WERI-Rb-1 (cell line): ENCODE measurements around the gene POU6F2.
A peak's percentile ranks its signal among the peaks of the same experiment; 100 is the strongest.
"Not testable (repeated sequence)": the region's sequence is repeated elsewhere in the genome, so short reads cannot be mapped to it uniquely, and the experiment has no call there.

Source experiments
- DNase-seq: peaks from one replicate; pipeline ENCODE4 v3.0.0-alpha.2; 2020
- H3K27ac ChIP-seq: fragments of 250-450 bp; sonication (Bioruptor Pico); 2 replicates; pipeline ENCODE4 v1.5.1; 2020; ENCODE audit warnings: mild to moderate bottlenecking, moderate library complexity
- H3K27me3 ChIP-seq: fragments of 250-450 bp; sonication (Bioruptor Pico); 2 replicates; pipeline ENCODE4 v1.5.1; 2021; ENCODE audit warnings: mild to moderate bottlenecking, low read depth, moderate library complexity; ENCODE audit not compliant: insufficient read depth, severe bottlenecking
- H3K36me3 ChIP-seq: fragments of 250-450 bp; sonication (Bioruptor Pico); 2 replicates; pipeline ENCODE4 v1.5.1; 2020; ENCODE audit warnings: mild to moderate bottlenecking, moderate library complexity
- H3K4me3 ChIP-seq: 2 replicates; pipeline ENCODE4 v1.5.1; 2011; ENCODE audit warnings: low read depth, mild to moderate bottlenecking, control low read depth, low read length
- H3K9me3 ChIP-seq: fragments of 250-450 bp; sonication (Bioruptor Pico); 2 replicates; pipeline ENCODE4 v1.5.1; 2021; ENCODE audit warnings: mild to moderate bottlenecking, moderate library complexity; ENCODE audit not compliant: severe bottlenecking
- CTCF ChIP-seq: IDR thresholded peaks from 2 replicates; pipeline ENCODE4 v1.5.1; 2011; ENCODE audit warnings: low read depth, mild to moderate bottlenecking, control low read depth, inconsistent platforms, low read length

POU6F2 gene

GRCh38 chr7:39002755-39003154 lies 25.0 kb downstream of the POU6F2 start:
- H3K9me3 ChIP-seq = no peaks in the 10 kb centered on the region
- no peaks in the 10 kb centered on the region for H3K36me3 ChIP-seq
- no peaks in the 10 kb centered on the region for H3K27me3 ChIP-seq
- no peak overlapping the region for H3K4me3 ChIP-seq
- no peak overlapping the region for H3K27ac ChIP-seq
- TF ChIP-seq CTCF = no peak
- no peak for DNase-seq

- no peak overlapping the region for H3K4me3 ChIP-seq
- H3K27ac ChIP-seq = no peak overlapping the region
- no peaks in the 10 kb centered on the region for H3K27me3 ChIP-seq
- no peak for DNase-seq
- no peaks in the 10 kb centered on the region for H3K9me3 ChIP-seq
- H3K36me3 ChIP-seq = no peaks in the 10 kb centered on the region
- no peak for TF ChIP-seq CTCF
These were observed 27.3 kb downstream of the POU6F2 start for GRCh38 chr7:39005036-39005435.

GRCh38 chr7:39005461-39005860 lies 27.8 kb downstream of the POU6F2 start:
- DNase-seq = no peak
- H3K9me3 ChIP-seq = no peaks in the 10 kb centered on the region
- H3K27ac ChIP-seq = no peak overlapping the region
- TF ChIP-seq CTCF = no peak
- H3K36me3 ChIP-seq = no peaks in the 10 kb centered on the region
- no peak overlapping the region for H3K4me3 ChIP-seq
- H3K27me3 ChIP-seq = no peaks in the 10 kb centered on the region

GRCh38 chr7:39013049-39013939 lies 35.6 kb downstream of the POU6F2 start:
- not testable (repeated sequence) for H3K4me3 ChIP-seq, H3K9me3 ChIP-seq, H3K27me3 ChIP-seq, DNase-seq, H3K36me3 ChIP-seq, H3K27ac ChIP-seq

GRCh38 chr7:39016609-39017008 lies 38.9 kb downstream of the POU6F2 start:
- Histone ChIP-seq H3K36me3 (no peaks in the 10 kb centered on the region), H3K27me3 (no peaks in the 10 kb centered on the region), H3K4me3 (no peak overlapping the region), H3K27ac (no peak overlapping the region), H3K9me3 (no peaks in the 10 kb centered on the region)
- DNase-seq = no peak
- no peak for TF ChIP-seq CTCF

- Histone ChIP-seq H3K36me3 (no peaks in the 10 kb centered on the region), H3K4me3 (no peak overlapping the region), H3K9me3 (no peaks in the 10 kb centered on the region), H3K27ac (no peak overlapping the region), H3K27me3 (no peaks in the 10 kb centered on the region)
- DNase-seq = peak; percentile 23
- no peak for TF ChIP-seq CTCF
These were observed 39.7 kb downstream of the POU6F2 start for GRCh38 chr7:39017369-39017915.
